Loucy (cell line): ENCODE results near the gene DAG1.

Experiments used
- H2AFZ ChIP-seq: fragments of 200-600 bp; sonication (generic); 2 replicates; pipeline ENCODE4 v1.6.0; 2016; ENCODE audit warnings: antibody characterized with exemption, mild to moderate bottlenecking, low read length, moderate library complexity
- H3F3A ChIP-seq: fragments of 200-600 bp; 2 replicates; pipeline ENCODE4 v1.6.0; 2016; ENCODE audit warnings: antibody characterized with exemption, low read depth, mild to moderate bottlenecking
- H3K27me3 ChIP-seq: fragments of 200-600 bp; sonication (generic); 2 replicates; pipeline ENCODE4 v1.6.1; 2014; ENCODE audit warnings: low read length, mild to moderate bottlenecking; ENCODE audit not compliant: insufficient read depth, poor library complexity, severe bottlenecking
- H3K36me3 ChIP-seq: fragments of 200-600 bp; sonication (generic); 2 replicates; pipeline ENCODE4 v1.6.1; 2016; ENCODE audit warnings: low read length; ENCODE audit not compliant: insufficient read depth
- H3K4me1 ChIP-seq: fragments of 200-600 bp; sonication (generic); 2 replicates; pipeline ENCODE4 v1.5.1; 2014; ENCODE audit warnings: low read length, mild to moderate bottlenecking; ENCODE audit not compliant: insufficient read depth, poor library complexity, severe bottlenecking
- H3K4me2 ChIP-seq: fragments of 200-600 bp; sonication (generic); 2 replicates; pipeline ENCODE4 v1.6.0; 2014; ENCODE audit warnings: antibody characterized with exemption, low read length, low read depth, mild to moderate bottlenecking; ENCODE audit not compliant: poor library complexity, severe bottlenecking
- H3K4me3 ChIP-seq: fragments of 200-600 bp; sonication (generic); 2 replicates; pipeline ENCODE4 v1.5.1; 2014; ENCODE audit warnings: low read length, mild to moderate bottlenecking, mixed read lengths; ENCODE audit not compliant: poor library complexity, severe bottlenecking
- H3K79me2 ChIP-seq: fragments of 200-600 bp; sonication (generic); 2 replicates; pipeline ENCODE4 v1.6.1; 2014; ENCODE audit warnings: low read length; ENCODE audit not compliant: insufficient read depth
- H3K9ac ChIP-seq: fragments of 200-600 bp; sonication (generic); 2 replicates; pipeline ENCODE4 v1.6.0; 2014; ENCODE audit warnings: mild to moderate bottlenecking, low read depth, low read length, moderate library complexity; ENCODE audit not compliant: poor library complexity, severe bottlenecking
- H3K9me2 ChIP-seq: fragments of 200-600 bp; sonication (generic); replicated peaks from 2 replicates; pipeline ENCODE4 v1.6.1; 2016; ENCODE audit warnings: low read depth, low read length, mixed read lengths
- H3K9me3 ChIP-seq: fragments of 200-600 bp; sonication (generic); 2 replicates; pipeline ENCODE4 v1.6.1; 2014; ENCODE audit warnings: mild to moderate bottlenecking, antibody characterized with exemption, low read length, low read depth; ENCODE audit not compliant: insufficient read depth
- H4K20me1 ChIP-seq: fragments of 200-600 bp; sonication (generic); 2 replicates; pipeline ENCODE4 v1.6.0; 2014; ENCODE audit warnings: antibody characterized with exemption, low read length, mild to moderate bottlenecking; ENCODE audit not compliant: insufficient read depth, poor library complexity, severe bottlenecking
- EZH2phosphoT487 ChIP-seq: fragments of 200-600 bp; IDR thresholded peaks from 2 replicates; pipeline ENCODE4 v1.6.1; 2018; ENCODE audit warnings: antibody characterized with exemption, mild to moderate bottlenecking, moderate library complexity, borderline replicate concordance
- TF ChIP-seq, protein P1 (sequence below): fragments of 200-600 bp; sonication (generic); conservative IDR thresholded peaks from 2 replicates; pipeline ENCODE4 v1.5.1; 2014; ENCODE audit warnings: mild to moderate bottlenecking, antibody characterized with exemption, low read length

DAG1 gene

DNA sequence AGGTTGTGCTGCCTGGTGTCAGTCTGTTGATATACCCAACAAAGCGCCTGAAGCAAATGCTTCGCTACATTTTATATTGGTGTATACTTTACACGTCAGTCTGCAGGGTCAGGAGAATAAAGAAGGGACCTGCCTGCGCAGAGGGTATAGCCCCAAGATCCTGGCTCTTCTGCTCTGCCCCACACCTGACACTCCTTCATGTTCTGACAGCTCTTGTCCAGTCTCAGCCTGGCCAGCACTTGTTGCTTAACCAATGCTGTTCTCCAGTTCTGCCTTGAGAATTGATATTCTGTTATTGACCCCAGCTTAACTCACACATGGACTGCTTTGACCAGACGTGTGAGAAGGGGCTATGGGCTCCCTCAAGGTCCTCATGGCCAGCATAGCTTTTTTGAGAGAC, 48.4 kb downstream of the DAG1 start:
- Histone ChIP-seq H3K27me3 (no peaks in the 10 kb centered on the region), H4K20me1 (no peaks in the 10 kb centered on the region), H3K4me3 (no peak overlapping the region), H3K4me2 (no peak overlapping the region), H3K9me2 (no peaks in the 10 kb centered on the region), H3K79me2 (no peaks in the 10 kb centered on the region), H3K9ac (no peak overlapping the region), H3K4me1 (no peaks in the 10 kb centered on the region), H3F3A (no peaks in the 10 kb centered on the region), H3K9me3 (no peaks in the 10 kb centered on the region), H3K36me3 (peaks cover 4% of the 10 kb centered on the region; the same call in 1 of the 2 replicates), H2AFZ (no peak overlapping the region)
- TF ChIP-seq EZH2phosphoT487, result no peak

DNA sequence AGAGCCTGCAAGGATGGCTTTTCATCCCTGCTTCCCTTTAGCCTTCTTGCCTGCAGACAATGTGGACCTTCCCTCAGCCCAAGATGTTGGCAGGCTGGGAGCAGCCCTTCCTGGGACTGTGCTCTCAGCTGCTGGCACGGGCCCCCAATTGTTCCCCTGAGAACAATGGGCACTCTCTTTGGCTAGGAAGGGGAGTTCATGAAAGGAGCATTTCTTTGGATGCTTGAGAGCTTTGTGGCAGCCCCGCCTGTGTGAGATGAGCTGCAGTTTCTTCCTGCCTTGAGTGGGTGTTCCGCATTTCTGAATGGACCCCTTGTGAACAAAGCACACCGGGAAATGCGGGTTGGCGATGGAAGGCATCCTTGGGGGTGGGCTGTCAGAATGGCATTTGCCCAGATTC, 49.2 kb downstream of the DAG1 start:
- H3K79me2 ChIP-seq, result no peaks in the 10 kb centered on the region
- no peak overlapping the region for H3K9ac ChIP-seq
- no peak overlapping the region for H3K4me3 ChIP-seq
- no peak overlapping the region for H2AFZ ChIP-seq
- TF ChIP-seq EZH2phosphoT487, result no peak
- TF ChIP-seq, protein P1, sequence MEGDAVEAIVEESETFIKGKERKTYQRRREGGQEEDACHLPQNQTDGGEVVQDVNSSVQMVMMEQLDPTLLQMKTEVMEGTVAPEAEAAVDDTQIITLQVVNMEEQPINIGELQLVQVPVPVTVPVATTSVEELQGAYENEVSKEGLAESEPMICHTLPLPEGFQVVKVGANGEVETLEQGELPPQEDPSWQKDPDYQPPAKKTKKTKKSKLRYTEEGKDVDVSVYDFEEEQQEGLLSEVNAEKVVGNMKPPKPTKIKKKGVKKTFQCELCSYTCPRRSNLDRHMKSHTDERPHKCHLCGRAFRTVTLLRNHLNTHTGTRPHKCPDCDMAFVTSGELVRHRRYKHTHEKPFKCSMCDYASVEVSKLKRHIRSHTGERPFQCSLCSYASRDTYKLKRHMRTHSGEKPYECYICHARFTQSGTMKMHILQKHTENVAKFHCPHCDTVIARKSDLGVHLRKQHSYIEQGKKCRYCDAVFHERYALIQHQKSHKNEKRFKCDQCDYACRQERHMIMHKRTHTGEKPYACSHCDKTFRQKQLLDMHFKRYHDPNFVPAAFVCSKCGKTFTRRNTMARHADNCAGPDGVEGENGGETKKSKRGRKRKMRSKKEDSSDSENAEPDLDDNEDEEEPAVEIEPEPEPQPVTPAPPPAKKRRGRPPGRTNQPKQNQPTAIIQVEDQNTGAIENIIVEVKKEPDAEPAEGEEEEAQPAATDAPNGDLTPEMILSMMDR, result no peak
- H3K4me2 ChIP-seq, result no peak overlapping the region
- no peaks in the 10 kb centered on the region for H3K27me3 ChIP-seq
- H3K9me3 ChIP-seq, result no peaks in the 10 kb centered on the region
- no peaks in the 10 kb centered on the region for H3K4me1 ChIP-seq
- no peaks in the 10 kb centered on the region for H3K36me3 ChIP-seq
- H3K9me2 ChIP-seq, result no peaks in the 10 kb centered on the region
- no peaks in the 10 kb centered on the region for H3F3A ChIP-seq
- no peaks in the 10 kb centered on the region for H4K20me1 ChIP-seq

DNA sequence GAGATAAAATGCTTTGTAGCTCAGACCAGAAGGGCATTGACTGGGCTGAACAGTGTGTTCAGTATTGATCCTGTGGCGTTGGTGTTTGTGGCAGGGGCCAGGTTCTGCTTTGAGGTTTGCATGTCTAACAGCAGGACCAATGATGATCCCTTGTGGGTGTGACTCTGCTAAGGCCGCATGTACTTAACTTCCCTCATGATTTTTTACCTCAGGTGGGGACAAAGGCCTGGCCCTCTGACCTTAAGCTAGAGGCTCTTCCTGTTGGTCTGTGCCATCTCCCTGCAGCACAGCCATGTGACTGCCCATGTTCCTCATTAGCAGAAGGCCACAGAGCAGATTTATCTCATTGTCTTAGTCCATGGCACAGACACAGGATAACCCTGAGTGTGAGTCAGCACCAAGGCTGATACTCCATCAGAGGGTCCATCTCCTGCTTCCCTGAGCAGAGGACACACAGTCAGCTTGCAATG, 49.9 kb downstream of the DAG1 start:
- H3K9ac ChIP-seq, result no peak overlapping the region
- H3K9me2 ChIP-seq, result no peaks in the 10 kb centered on the region
- no peaks in the 10 kb centered on the region for H3K27me3 ChIP-seq
- TF ChIP-seq EZH2phosphoT487, result no peak
- TF ChIP-seq, protein P1, result no peak
- no peak overlapping the region for H3K4me3 ChIP-seq
- H3K4me2 ChIP-seq, result no peak overlapping the region
- no peak overlapping the region for H2AFZ ChIP-seq
- no peaks in the 10 kb centered on the region for H3K4me1 ChIP-seq
- H3K9me3 ChIP-seq, result no peaks in the 10 kb centered on the region
- H3K36me3 ChIP-seq, result no peaks in the 10 kb centered on the region
- no peaks in the 10 kb centered on the region for H3K79me2 ChIP-seq
- H4K20me1 ChIP-seq, result no peaks in the 10 kb centered on the region
- H3F3A ChIP-seq, result no peaks in the 10 kb centered on the region
